GM12892 (cell line): Measurements from ENCODE around the gene LANCL3.

Experiments
- POLR2A ChIP-seq: IDR thresholded peaks from 2 replicates; pipeline ENCODE4 v1.6.1; 2011; ENCODE audit warnings: low read depth, low read length, control low read depth
- POLR2AphosphoS5 ChIP-seq: IDR thresholded peaks from 2 replicates; pipeline ENCODE4 v1.6.1; 2011; ENCODE audit warnings: low read depth, low read length, control low read depth
- TAF1 ChIP-seq: IDR thresholded peaks from 2 replicates; pipeline ENCODE4 v1.6.1; 2011; ENCODE audit warnings: low read depth, mild to moderate bottlenecking, control low read depth, low read length, borderline replicate concordance

GRCh38 chrX:37542791-37543190, 28.7 kb upstream of the LANCL3 start:
- TF ChIP-seq POLR2A (no peak), POLR2AphosphoS5 (no peak), TAF1 (no peak)
